Osteoblast (primary cell): ENCODE measurements around the gene SMG5. TPM values are rescaled to one million over a fixed set of nuclear protein-coding genes. Genes with fewer than 3 reads are reported as not detected.

Experiments used
- DNase-seq: peaks from one replicate; pipeline ENCODE4 v3.0.0; 2011; ENCODE audit warnings: low spot score, mixed read lengths; ENCODE audit not compliant: insufficient read length; ENCODE audit errors: missing footprints
- H2AFZ ChIP-seq: 2 replicates; pipeline ENCODE4 v1.6.0; 2011; ENCODE audit warnings: mild to moderate bottlenecking, low read length
- H3K27ac ChIP-seq: 2 replicates; pipeline ENCODE4 v1.5.1; 2011; ENCODE audit warnings: mild to moderate bottlenecking, low read depth, low read length, moderate library complexity
- H3K27me3 ChIP-seq: 2 replicates; pipeline ENCODE4 v1.6.0; 2012; ENCODE audit warnings: mild to moderate bottlenecking, control low read depth, inconsistent platforms, low read length, moderate library complexity; ENCODE audit not compliant: insufficient read depth
- H3K36me3 ChIP-seq: 2 replicates; pipeline ENCODE4 v1.5.1; 2011; ENCODE audit warnings: mild to moderate bottlenecking, low read length, control low read depth, moderate library complexity; ENCODE audit not compliant: insufficient read depth
- H3K4me1 ChIP-seq: 2 replicates; pipeline ENCODE4 v1.5.1; 2011; ENCODE audit warnings: mild to moderate bottlenecking, low read length, control low read depth, moderate library complexity; ENCODE audit not compliant: insufficient read depth
- H3K4me2 ChIP-seq: 2 replicates; pipeline ENCODE4 v1.6.0; 2011; ENCODE audit warnings: mild to moderate bottlenecking, low read length; ENCODE audit not compliant: insufficient read depth
- H3K4me3 ChIP-seq: fragments of 200-600 bp; sonication (generic); 3 replicates; pipeline ENCODE4 v1.5.1; 2012; ENCODE audit warnings: mild to moderate bottlenecking, low read length, inconsistent platforms; ENCODE audit not compliant: insufficient read depth
- H3K79me2 ChIP-seq: 2 replicates; pipeline ENCODE4 v1.6.0; 2012; ENCODE audit warnings: mild to moderate bottlenecking, low read length, control low read depth, inconsistent platforms; ENCODE audit not compliant: insufficient read depth
- H3K9me3 ChIP-seq: 2 replicates; pipeline ENCODE4 v1.5.1; 2011; ENCODE audit warnings: low read depth, low read length, control low read depth
- H4K20me1 ChIP-seq: 2 replicates; pipeline ENCODE4 v1.6.0; 2012; ENCODE audit warnings: mild to moderate bottlenecking, low read length, control low read depth; ENCODE audit not compliant: insufficient read depth
- CTCF ChIP-seq: IDR thresholded peaks from 2 replicates; pipeline ENCODE4 v1.5.1; 2011; ENCODE audit warnings: mild to moderate bottlenecking, low read depth, low read length, moderate library complexity; ENCODE audit errors: extremely low read depth
- total RNA-seq: library from RNA; depleted of rRNA; stranded (reverse); fragments of >200 nt; gene quantifications from 2 replicates; pipeline ENCODE4 v1.2.3, GENCODE V29; 2012

Gene SMG5
- total RNA-seq, 1 donor, result 50.7 TPM

GRCh38 chr1:156229809-156230472 is 52.7 kb downstream of the SMG5 start:
- H3K4me2 ChIP-seq, result no peak overlapping the region
- DNase-seq, result no peak
- H3K9me3 ChIP-seq, result no peaks in the 10 kb centered on the region
- H4K20me1 ChIP-seq, result no peaks in the 10 kb centered on the region
- peaks cover 20% of the 10 kb centered on the region for H3K4me1 ChIP-seq
- peaks cover 22% of the 10 kb centered on the region for H3K36me3 ChIP-seq
- H3K79me2 ChIP-seq, result no peaks in the 10 kb centered on the region
- TF ChIP-seq CTCF, result no peak
- H3K4me3 ChIP-seq, result no peak overlapping the region
- H2AFZ ChIP-seq, result no peak overlapping the region
- H3K27me3 ChIP-seq, result no peaks in the 10 kb centered on the region
- H3K27ac ChIP-seq, result no peak overlapping the region

GRCh38 chr1:156228501-156228900 is 54.1 kb downstream of the SMG5 start:
- no peak for DNase-seq
- H3K4me1 ChIP-seq, result peaks cover 13% of the 10 kb centered on the region
- H3K9me3 ChIP-seq, result no peaks in the 10 kb centered on the region
- no peak overlapping the region for H3K4me3 ChIP-seq
- H3K4me2 ChIP-seq, result no peak overlapping the region
- H3K27ac ChIP-seq, result no peak overlapping the region
- no peaks in the 10 kb centered on the region for H3K79me2 ChIP-seq
- TF ChIP-seq CTCF, result no peak
- H3K27me3 ChIP-seq, result no peaks in the 10 kb centered on the region
- peaks cover 27% of the 10 kb centered on the region for H3K36me3 ChIP-seq
- no peak overlapping the region for H2AFZ ChIP-seq
- H4K20me1 ChIP-seq, result peaks cover 3% of the 10 kb centered on the region

GRCh38 chr1:156226782-156227181 is 55.8 kb downstream of the SMG5 start:
- Histone ChIP-seq H2AFZ (no peak overlapping the region), H3K9me3 (no peaks in the 10 kb centered on the region), H4K20me1 (peaks cover 10% of the 10 kb centered on the region), H3K36me3 (peaks cover 34% of the 10 kb centered on the region), H3K27me3 (no peaks in the 10 kb centered on the region), H3K4me3 (no peak overlapping the region), H3K79me2 (peaks cover under 1% of the 10 kb centered on the region), H3K4me2 (no peak overlapping the region), H3K27ac (no peak overlapping the region), H3K4me1 (peaks cover 9% of the 10 kb centered on the region)
- no peak for DNase-seq
- TF ChIP-seq CTCF, result no peak

- H3K4me3 ChIP-seq, result no peak overlapping the region
- no peak overlapping the region for H2AFZ ChIP-seq
- DNase-seq, result no peak
- no peaks in the 10 kb centered on the region for H3K9me3 ChIP-seq
- H3K4me1 ChIP-seq, result peaks cover 9% of the 10 kb centered on the region
- peaks cover 38% of the 10 kb centered on the region for H3K36me3 ChIP-seq
- H4K20me1 ChIP-seq, result peaks cover 13% of the 10 kb centered on the region
- H3K4me2 ChIP-seq, result no peak overlapping the region
- H3K27me3 ChIP-seq, result no peaks in the 10 kb centered on the region
- no peak for TF ChIP-seq CTCF
- no peak overlapping the region for H3K27ac ChIP-seq
- H3K79me2 ChIP-seq, result peaks cover 5% of the 10 kb centered on the region
Observed at GRCh38 chr1:156226116-156226538, 56.5 kb downstream of the SMG5 start.
